Measurements from ENCODE around the gene CCT5. TPM values are rescaled to one million over a fixed set of nuclear protein-coding genes. Genes with fewer than 3 reads are reported as not detected.

The CCT5 gene
- total and polyA plus RNA-seq, 4 experiments from 2014 or later = 92.7 to 236 (median 148) TPM

Other genes starting within 250 kb of the CCT5 start
- 10 to 100 TPM; 15.9 to 17.9 TPM for gene ATPSCKMT, start 392 bp upstream of the CCT5 start, total RNA-seq
- 10 to 100 TPM in 1 of 2 donors, 1 to 10 TPM in 1; 8.6 to 11.4 TPM for gene ATPSCKMT, start 392 bp upstream of the CCT5 start, polyA plus RNA-seq
- gene CMBL, start 57.6 kb downstream of the CCT5 start, total RNA-seq = 1 to 10 TPM; 1.5 to 1.9 TPM
- under 1 TPM in 1 of 2 donors, not detected in 1; 0.33 TPM for gene CMBL, start 57.6 kb downstream of the CCT5 start, polyA plus RNA-seq
- 100 to 1,000 TPM; 195 to 203 TPM for gene MARCHF6, start 103.4 kb downstream of the CCT5 start, total RNA-seq
- 10 to 100 TPM; 25.4 to 58.1 TPM for gene MARCHF6, start 103.4 kb downstream of the CCT5 start, polyA plus RNA-seq
- gene ROPN1L, start 191.6 kb downstream of the CCT5 start, total RNA-seq = under 1 TPM; 0.42 to 0.47 TPM
- 1 to 10 TPM; 3.8 to 6.5 TPM for gene ROPN1L, start 191.6 kb downstream of the CCT5 start, polyA plus RNA-seq